ENCODE measurements around the gene SELL.

GRCh38 chr1:169726851-169727250 lies 15.4 kb upstream of the SELL start:
- TF ChIP-seq CTCF (IDR thresholded peaks at IDR 0.05; ENCODE audit: insufficient read depth, low read length, poor library complexity, severe bottlenecking), result no peak
- TF ChIP-seq EZH2phosphoT487 (conservative IDR thresholded peaks at IDR 0.05; ENCODE audit: low read length), result no peak

Measured in SU-DHL-6 (cell line).